H1 (cell line): ENCODE results near the gene RCAN2. TPM values are rescaled to one million over a fixed set of nuclear protein-coding genes. Genes with fewer than 3 reads are reported as not detected.

Source experiments
- CHD7 ChIP-seq: fragments of 300-600 bp; sonication (generic); IDR thresholded peaks from 2 replicates; pipeline ENCODE4 v1.7.1; 2012; ENCODE audit warnings: low read length, moderate library complexity, mild to moderate bottlenecking, inconsistent platforms; ENCODE audit not compliant: insufficient replicate concordance
- MAX ChIP-seq: IDR thresholded peaks from 2 replicates; pipeline ENCODE4 v1.6.1; 2012; ENCODE audit warnings: inconsistent platforms
- polyA plus RNA-seq, 7 experiments: library from polyadenylated mRNA; depleted of rRNA in 3 of 7; stranded (reverse) in 5 of 7; unstranded in 2 of 7; fragments of >200 nt in 5 of 7; fragments of 200-250 nt in 2 of 7; gene quantifications; 1 replicate in 5 of 7; 2 replicates in 1 of 7; 4 replicates in 1 of 7; pipeline versions ENCODE4 v1.2.1 to v1.2.3, GENCODE V29; 2011 to 2013; ENCODE audit warnings: missing spikeins in 2 of 7, mixed read lengths in 2 of 7
- total RNA-seq: library from RNA; stranded (reverse); fragmentation: NEBNext Ultra II Directional; extraction: Animal tissue kit (Norgen Biotek cat#: 25700); gene quantifications from 2 replicates; pipeline ENCODE4 v1.2.1, GENCODE V29; 2021

Gene RCAN2
- total and polyA plus RNA-seq, 2 of the 8 experiments (the other 6 are each of a cell fraction or from before 2014, with no cell fraction given), result 5.0 to 8.5 TPM

- TF ChIP-seq CHD7, result no peak
- TF ChIP-seq MAX, result no peak
Observed at GRCh38 chr6:46407246-46407645, 84.0 kb downstream of the RCAN2 start (continued).
